SK-N-SH (cell line): ENCODE measurements around the gene OR56B4.
"Not testable (repeated sequence)": the region's sequence is repeated elsewhere in the genome, so short reads cannot be mapped to it uniquely, and the experiment has no call there.

Experiments
- EP300 ChIP-seq, 2 experiments: IDR thresholded peaks; 2 replicates each; pipeline versions ENCODE4 v1.4.0 to v1.6.1; 2012; ENCODE audit warnings: borderline replicate concordance in 1 of 2, low read depth in 1 of 2, low read length in 1 of 2
- FOXJ3 ChIP-seq: sonication (generic); formaldehyde crosslinking; IDR thresholded peaks from 2 replicates; pipeline ENCODE4 v1.5.1; 2020; ENCODE audit warnings: mild to moderate bottlenecking, missing genetic modification reagents
- GABPA ChIP-seq: IDR thresholded peaks from 2 replicates; pipeline ENCODE4 v1.4.0; 2012; ENCODE audit warnings: low read depth, mild to moderate bottlenecking
- JUND ChIP-seq: IDR thresholded peaks from 2 replicates; pipeline ENCODE4 v1.4.0; 2012
- MEF2A ChIP-seq: IDR thresholded peaks from 2 replicates; pipeline ENCODE4 v1.4.0; 2012; ENCODE audit warnings: low read depth, borderline replicate concordance
- RAD21 ChIP-seq: IDR thresholded peaks from 2 replicates; pipeline ENCODE4 v1.6.1; 2012; ENCODE audit warnings: mild to moderate bottlenecking, low read length
- TAF1 ChIP-seq: IDR thresholded peaks from 2 replicates; pipeline ENCODE4 v1.6.1; 2012; ENCODE audit warnings: low read depth, mild to moderate bottlenecking, low read length, moderate library complexity, borderline replicate concordance
- TF ChIP-seq, protein P1 (sequence below): fragments of 200-600 bp; sonication (generic); IDR thresholded peaks from 2 replicates; pipeline ENCODE4 v1.6.1; 2017; ENCODE audit warnings: antibody characterized with exemption, mild to moderate bottlenecking, moderate library complexity
- TF ChIP-seq, protein P2 (sequence below): IDR thresholded peaks from 2 replicates; pipeline ENCODE4 v1.6.1; 2012; ENCODE audit warnings: mild to moderate bottlenecking, low read depth, low read length, moderate library complexity
- TF ChIP-seq, protein P3 (sequence below): IDR thresholded peaks from 2 replicates; pipeline ENCODE4 v1.4.0; 2012; ENCODE audit warnings: low read depth

DNA sequence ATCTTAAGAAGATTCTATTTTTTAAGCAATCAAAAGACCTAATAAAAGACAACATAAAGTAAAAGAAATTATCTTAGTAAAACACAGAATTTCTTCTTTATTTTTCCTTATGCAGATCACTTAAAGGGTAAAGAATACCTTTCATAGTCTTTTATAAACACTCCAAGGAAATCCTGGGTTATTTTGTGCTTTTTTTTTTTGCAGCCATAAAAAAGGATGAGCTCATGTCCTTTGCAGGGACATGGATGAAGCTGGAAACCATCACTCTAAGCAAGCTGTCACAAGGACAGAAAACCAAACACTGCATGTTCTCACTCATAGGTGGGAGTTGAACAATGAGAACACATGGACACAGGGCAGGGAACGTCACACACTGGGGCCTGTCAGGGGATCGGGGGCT lies 28.5 kb downstream of the OR56B4 start:
- TF ChIP-seq, protein P1, sequence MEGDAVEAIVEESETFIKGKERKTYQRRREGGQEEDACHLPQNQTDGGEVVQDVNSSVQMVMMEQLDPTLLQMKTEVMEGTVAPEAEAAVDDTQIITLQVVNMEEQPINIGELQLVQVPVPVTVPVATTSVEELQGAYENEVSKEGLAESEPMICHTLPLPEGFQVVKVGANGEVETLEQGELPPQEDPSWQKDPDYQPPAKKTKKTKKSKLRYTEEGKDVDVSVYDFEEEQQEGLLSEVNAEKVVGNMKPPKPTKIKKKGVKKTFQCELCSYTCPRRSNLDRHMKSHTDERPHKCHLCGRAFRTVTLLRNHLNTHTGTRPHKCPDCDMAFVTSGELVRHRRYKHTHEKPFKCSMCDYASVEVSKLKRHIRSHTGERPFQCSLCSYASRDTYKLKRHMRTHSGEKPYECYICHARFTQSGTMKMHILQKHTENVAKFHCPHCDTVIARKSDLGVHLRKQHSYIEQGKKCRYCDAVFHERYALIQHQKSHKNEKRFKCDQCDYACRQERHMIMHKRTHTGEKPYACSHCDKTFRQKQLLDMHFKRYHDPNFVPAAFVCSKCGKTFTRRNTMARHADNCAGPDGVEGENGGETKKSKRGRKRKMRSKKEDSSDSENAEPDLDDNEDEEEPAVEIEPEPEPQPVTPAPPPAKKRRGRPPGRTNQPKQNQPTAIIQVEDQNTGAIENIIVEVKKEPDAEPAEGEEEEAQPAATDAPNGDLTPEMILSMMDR: not testable (repeated sequence)
- TF ChIP-seq GABPA; TAF1; JUND; EP300 (IDR thresholded peaks at IDR 0.05; ENCODE audit: borderline replicate concordance in 1 of 2, low read depth in 1 of 2, low read length in 1 of 2); RAD21; MEF2A; FOXJ3: not testable (repeated sequence)
- TF ChIP-seq, protein P2, sequence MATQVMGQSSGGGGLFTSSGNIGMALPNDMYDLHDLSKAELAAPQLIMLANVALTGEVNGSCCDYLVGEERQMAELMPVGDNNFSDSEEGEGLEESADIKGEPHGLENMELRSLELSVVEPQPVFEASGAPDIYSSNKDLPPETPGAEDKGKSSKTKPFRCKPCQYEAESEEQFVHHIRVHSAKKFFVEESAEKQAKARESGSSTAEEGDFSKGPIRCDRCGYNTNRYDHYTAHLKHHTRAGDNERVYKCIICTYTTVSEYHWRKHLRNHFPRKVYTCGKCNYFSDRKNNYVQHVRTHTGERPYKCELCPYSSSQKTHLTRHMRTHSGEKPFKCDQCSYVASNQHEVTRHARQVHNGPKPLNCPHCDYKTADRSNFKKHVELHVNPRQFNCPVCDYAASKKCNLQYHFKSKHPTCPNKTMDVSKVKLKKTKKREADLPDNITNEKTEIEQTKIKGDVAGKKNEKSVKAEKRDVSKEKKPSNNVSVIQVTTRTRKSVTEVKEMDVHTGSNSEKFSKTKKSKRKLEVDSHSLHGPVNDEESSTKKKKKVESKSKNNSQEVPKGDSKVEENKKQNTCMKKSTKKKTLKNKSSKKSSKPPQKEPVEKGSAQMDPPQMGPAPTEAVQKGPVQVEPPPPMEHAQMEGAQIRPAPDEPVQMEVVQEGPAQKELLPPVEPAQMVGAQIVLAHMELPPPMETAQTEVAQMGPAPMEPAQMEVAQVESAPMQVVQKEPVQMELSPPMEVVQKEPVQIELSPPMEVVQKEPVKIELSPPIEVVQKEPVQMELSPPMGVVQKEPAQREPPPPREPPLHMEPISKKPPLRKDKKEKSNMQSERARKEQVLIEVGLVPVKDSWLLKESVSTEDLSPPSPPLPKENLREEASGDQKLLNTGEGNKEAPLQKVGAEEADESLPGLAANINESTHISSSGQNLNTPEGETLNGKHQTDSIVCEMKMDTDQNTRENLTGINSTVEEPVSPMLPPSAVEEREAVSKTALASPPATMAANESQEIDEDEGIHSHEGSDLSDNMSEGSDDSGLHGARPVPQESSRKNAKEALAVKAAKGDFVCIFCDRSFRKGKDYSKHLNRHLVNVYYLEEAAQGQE: not testable (repeated sequence)
- TF ChIP-seq, protein P3, sequence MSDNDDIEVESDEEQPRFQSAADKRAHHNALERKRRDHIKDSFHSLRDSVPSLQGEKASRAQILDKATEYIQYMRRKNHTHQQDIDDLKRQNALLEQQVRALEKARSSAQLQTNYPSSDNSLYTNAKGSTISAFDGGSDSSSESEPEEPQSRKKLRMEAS: not testable (repeated sequence)
